Activated T-cell treated with anti-CD3 and anti-CD28 coated beads, Interleukin-2, amount 50 U/mL, for 48 hours (primary cell): Measurements from ENCODE around the gene CCL16.

Experiments
- DNase-seq, 2 experiments: peaks; one replicate each; pipeline ENCODE4 v3.0.0-alpha.2; 2020

CCL16 gene

GRCh38 chr17:35934760-35935159 lies 46.5 kb downstream of the CCL16 start:
- DNase-seq: no peak

- DNase-seq: no peak
Observed at GRCh38 chr17:35932586-35932985, 48.7 kb downstream of the CCL16 start.

GRCh38 chr17:35931794-35932425 lies 49.4 kb downstream of the CCL16 start:
- DNase-seq: no peak

- DNase-seq: peak; percentile 95
Observed at GRCh38 chr17:35930211-35931065, 50.9 kb downstream of the CCL16 start, which contains the start of gene RDM1. TSS of gene RDM1 (minus strand) at chr17:35930773. CDS start at chr17:35930727, 46 bp downstream.

- no peak for DNase-seq
Observed at GRCh38 chr17:35927714-35928113, 53.6 kb downstream of the CCL16 start.
